Right renal pelvis (tissue), 4 donors: ENCODE data around the gene RNU6-7. TPM values are rescaled to one million over a fixed set of nuclear protein-coding genes. Genes with fewer than 3 reads are reported as not detected.

Experiments
- polyA plus RNA-seq, 4 donors: library from polyadenylated mRNA; unstranded; fragments of 120-200 nt; gene quantifications; one replicate each; pipeline ENCODE4 v1.2.1, GENCODE V29; 2013; ENCODE audit not compliant: insufficient read length in 4 of 4

The RNU6-7 gene
- polyA plus RNA-seq, 4 donors, result not detected

Other genes starting within 250 kb of the RNU6-7 start
- gene ARHGAP5, start 124.7 kb upstream of the RNU6-7 start, polyA plus RNA-seq, result 100 to 1,000 TPM; 102 to 126 (median 110) TPM
- gene RNU6-8, start 1.2 kb downstream of the RNU6-7 start, polyA plus RNA-seq, result not detected
- gene AKAP6, start 127.3 kb downstream of the RNU6-7 start, polyA plus RNA-seq, result 1 to 10 TPM; 2.8 to 3.7 (median 3.1) TPM